ENCODE measurements around the gene ZNF677. TPM values are rescaled to one million over a fixed set of nuclear protein-coding genes. Genes with fewer than 3 reads are reported as not detected.
"Not testable (repeated sequence)": the region's sequence is repeated elsewhere in the genome, so short reads cannot be mapped to it uniquely, and the experiment has no call there.

The ZNF677 gene
- total RNA-seq, 1 donor from 2014 or later = 29.6 TPM

DNA sequence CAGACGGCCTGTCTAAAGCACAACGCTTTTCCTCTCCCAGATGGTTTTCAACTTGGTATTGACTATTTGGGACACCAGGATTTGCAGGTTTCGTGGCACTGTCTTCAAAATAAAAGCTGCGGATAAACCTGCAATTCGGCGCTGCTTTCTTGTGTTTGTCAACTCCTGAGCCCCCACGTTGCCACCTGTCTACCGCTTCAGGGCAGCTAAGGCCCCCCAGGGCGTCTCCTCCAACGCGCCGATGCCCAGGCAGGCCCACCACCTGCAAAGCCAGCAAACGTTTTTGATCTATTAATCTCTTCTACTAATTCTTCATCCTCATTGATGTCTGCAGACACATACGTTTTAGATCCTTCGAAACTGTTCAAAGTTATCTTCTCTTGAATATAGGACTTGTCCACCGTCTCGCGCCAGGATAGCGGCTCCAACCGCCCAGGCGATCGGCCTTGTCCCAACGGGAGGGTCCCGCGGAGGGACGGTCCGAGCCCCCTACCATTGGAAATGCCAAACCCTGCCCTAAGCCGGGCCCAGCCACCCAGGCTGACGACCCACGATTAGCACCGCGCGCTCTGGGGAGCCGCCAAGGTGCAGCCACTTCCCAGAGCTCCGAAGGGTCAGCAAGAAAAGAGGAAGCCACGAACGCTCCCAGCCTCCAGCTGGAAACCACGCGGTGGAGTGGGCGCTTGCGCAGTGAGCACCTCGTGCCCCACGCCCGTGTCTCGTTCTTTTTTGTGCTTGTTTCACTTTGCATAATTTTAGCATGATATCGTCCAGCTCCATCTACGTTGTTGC, 36.3 kb upstream of the ZNF677 start:
- H3K27ac ChIP-seq (ENCODE audit: low read depth, low read length) = no peak overlapping the region
- H3K79me2 ChIP-seq (ENCODE audit: insufficient read depth, low read length) = no peaks in the 10 kb centered on the region
- no peak overlapping the region for H2AFZ ChIP-seq (ENCODE audit: low read depth, low read length)
- Mint-ChIP-seq H3K4me1 (ENCODE audit: low read depth, unreplicated experiment) (no peaks in the 10 kb centered on the region), H3K27ac (ENCODE audit: unreplicated experiment) (no peak overlapping the region), H3K4me3 (ENCODE audit: unreplicated experiment) (no peak overlapping the region), H3K9me3 (ENCODE audit: unreplicated experiment) (peaks cover 42% of the 10 kb centered on the region), H3K36me3 (ENCODE audit: low read depth, unreplicated experiment) (no peaks in the 10 kb centered on the region), H3K27me3 (ENCODE audit: low read depth, unreplicated experiment) (no peaks in the 10 kb centered on the region)
- H3K36me3 ChIP-seq (ENCODE audit: insufficient read depth, low read length) = no peaks in the 10 kb centered on the region
- no peak overlapping the region for H3K4me3 ChIP-seq (ENCODE audit: insufficient read depth, low read depth, low read length)
- H3K4me1 ChIP-seq (ENCODE audit: insufficient read depth, low read length) = no peaks in the 10 kb centered on the region
- no peaks in the 10 kb centered on the region for H3K27me3 ChIP-seq (ENCODE audit: insufficient read depth, low read length)
- DNase-seq (ENCODE audit: low read depth) (no peak), FAIRE-seq (no peak)
- H3K4me2 ChIP-seq (ENCODE audit: low read length) = no peak overlapping the region
- peaks cover 13% of the 10 kb centered on the region for H3K9me3 ChIP-seq (ENCODE audit: insufficient read depth, low read depth, low read length)
- TF ChIP-seq, protein P1, sequence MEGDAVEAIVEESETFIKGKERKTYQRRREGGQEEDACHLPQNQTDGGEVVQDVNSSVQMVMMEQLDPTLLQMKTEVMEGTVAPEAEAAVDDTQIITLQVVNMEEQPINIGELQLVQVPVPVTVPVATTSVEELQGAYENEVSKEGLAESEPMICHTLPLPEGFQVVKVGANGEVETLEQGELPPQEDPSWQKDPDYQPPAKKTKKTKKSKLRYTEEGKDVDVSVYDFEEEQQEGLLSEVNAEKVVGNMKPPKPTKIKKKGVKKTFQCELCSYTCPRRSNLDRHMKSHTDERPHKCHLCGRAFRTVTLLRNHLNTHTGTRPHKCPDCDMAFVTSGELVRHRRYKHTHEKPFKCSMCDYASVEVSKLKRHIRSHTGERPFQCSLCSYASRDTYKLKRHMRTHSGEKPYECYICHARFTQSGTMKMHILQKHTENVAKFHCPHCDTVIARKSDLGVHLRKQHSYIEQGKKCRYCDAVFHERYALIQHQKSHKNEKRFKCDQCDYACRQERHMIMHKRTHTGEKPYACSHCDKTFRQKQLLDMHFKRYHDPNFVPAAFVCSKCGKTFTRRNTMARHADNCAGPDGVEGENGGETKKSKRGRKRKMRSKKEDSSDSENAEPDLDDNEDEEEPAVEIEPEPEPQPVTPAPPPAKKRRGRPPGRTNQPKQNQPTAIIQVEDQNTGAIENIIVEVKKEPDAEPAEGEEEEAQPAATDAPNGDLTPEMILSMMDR (IDR thresholded peaks at IDR 0.05; ENCODE audit: insufficient read depth, low read depth, low read length) = no peak
- no peak for TF ChIP-seq EZH2 (IDR thresholded peaks at IDR 0.05; ENCODE audit: insufficient read depth, low read length)
- no peak overlapping the region for H3K9ac ChIP-seq (ENCODE audit: low read length)
- no peaks in the 10 kb centered on the region for H4K20me1 ChIP-seq (ENCODE audit: insufficient read depth, low read length)

DNA sequence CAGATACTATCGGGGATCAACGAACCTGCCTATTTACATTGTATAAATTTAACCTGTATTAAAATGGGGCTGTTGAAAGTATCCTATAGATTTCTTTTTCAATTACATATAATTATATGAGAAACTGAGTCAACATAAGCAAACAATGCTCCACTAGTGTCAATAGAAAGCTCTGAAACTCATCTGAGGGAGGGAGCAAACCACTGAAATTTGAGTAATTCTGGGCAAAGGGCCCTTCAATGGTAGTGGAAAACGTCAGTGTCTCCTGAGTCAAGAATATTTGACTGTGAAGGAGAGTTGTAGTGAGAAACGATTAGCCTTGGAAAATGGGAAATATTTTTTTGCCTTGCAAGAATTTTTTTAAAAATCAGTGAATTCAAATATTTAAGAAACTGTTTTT, 30.4 kb upstream of the ZNF677 start:
- peaks cover 11% of the 10 kb centered on the region for H3K9me3 Mint-ChIP-seq (ENCODE audit: unreplicated experiment)

DNA sequence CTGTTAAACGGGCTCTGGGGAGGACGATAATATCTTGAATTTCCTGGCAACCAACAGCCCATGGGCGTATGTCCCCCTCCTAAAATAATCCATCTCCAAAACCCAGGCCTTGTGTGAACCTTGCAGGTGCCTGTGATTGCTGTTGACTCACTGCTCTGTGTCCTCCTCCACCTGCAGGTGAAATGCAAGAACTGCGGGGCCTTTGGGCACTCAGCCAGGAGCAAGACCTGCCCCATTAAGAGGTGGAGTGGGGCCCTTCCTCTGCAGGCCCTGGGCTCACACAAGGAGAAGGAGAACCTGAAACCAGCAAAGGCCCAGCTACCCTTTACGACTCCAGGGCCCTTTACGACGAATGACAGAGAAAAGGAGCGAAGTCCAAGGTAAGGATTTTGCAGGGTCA, 27.3 kb upstream of the ZNF677 start:
- FAIRE-seq; H2AFZ ChIP-seq (ENCODE audit: low read depth, low read length); H3K36me3 ChIP-seq (ENCODE audit: insufficient read depth, low read length); H3K27me3 Mint-ChIP-seq (ENCODE audit: low read depth, unreplicated experiment); H3K4me2 ChIP-seq (ENCODE audit: low read length); H3K9me3 ChIP-seq (ENCODE audit: insufficient read depth, low read depth, low read length); H3K27me3 ChIP-seq (ENCODE audit: insufficient read depth, low read length); H3K27ac ChIP-seq (ENCODE audit: low read depth, low read length); H3K9me3 Mint-ChIP-seq (ENCODE audit: unreplicated experiment); H3K9ac ChIP-seq (ENCODE audit: low read length); H3K79me2 ChIP-seq (ENCODE audit: insufficient read depth, low read length); H3K4me1 Mint-ChIP-seq (ENCODE audit: low read depth, unreplicated experiment); H3K4me3 Mint-ChIP-seq (ENCODE audit: unreplicated experiment); H3K4me3 ChIP-seq (ENCODE audit: insufficient read depth, low read depth, low read length); H4K20me1 ChIP-seq (ENCODE audit: insufficient read depth, low read length); DNase-seq (ENCODE audit: low read depth); H3K36me3 Mint-ChIP-seq (ENCODE audit: low read depth, unreplicated experiment); H3K27ac Mint-ChIP-seq (ENCODE audit: unreplicated experiment); H3K4me1 ChIP-seq (ENCODE audit: insufficient read depth, low read length): not testable (repeated sequence)

More for the DNA sequence above, 30.4 kb upstream of the ZNF677 start:
- no peaks in the 10 kb centered on the region for H3K36me3 ChIP-seq (ENCODE audit: insufficient read depth, low read length)
- H2AFZ ChIP-seq (ENCODE audit: low read depth, low read length) = no peak overlapping the region
- no peaks in the 10 kb centered on the region for H3K27me3 ChIP-seq (ENCODE audit: insufficient read depth, low read length)
- Mint-ChIP-seq H3K27ac (ENCODE audit: unreplicated experiment) (no peak overlapping the region), H3K4me3 (ENCODE audit: unreplicated experiment) (no peak overlapping the region), H3K27me3 (ENCODE audit: low read depth, unreplicated experiment) (no peaks in the 10 kb centered on the region), H3K4me1 (ENCODE audit: low read depth, unreplicated experiment) (no peaks in the 10 kb centered on the region), H3K36me3 (ENCODE audit: low read depth, unreplicated experiment) (no peaks in the 10 kb centered on the region)
- H3K4me3 ChIP-seq (ENCODE audit: insufficient read depth, low read depth, low read length) = no peak overlapping the region
- H3K9ac ChIP-seq (ENCODE audit: low read length) = no peak overlapping the region
- TF ChIP-seq EZH2 (IDR thresholded peaks at IDR 0.05; ENCODE audit: insufficient read depth, low read length) = no peak
- TF ChIP-seq, protein P1 (IDR thresholded peaks at IDR 0.05; ENCODE audit: insufficient read depth, low read depth, low read length) = no peak
- FAIRE-seq (no peak), DNase-seq (ENCODE audit: low read depth) (no peak)
- H3K4me2 ChIP-seq (ENCODE audit: low read length) = no peak overlapping the region
- H3K4me1 ChIP-seq (ENCODE audit: insufficient read depth, low read length) = no peaks in the 10 kb centered on the region
- H3K79me2 ChIP-seq (ENCODE audit: insufficient read depth, low read length) = no peaks in the 10 kb centered on the region
- H3K27ac ChIP-seq (ENCODE audit: low read depth, low read length) = no peak overlapping the region
- no peaks in the 10 kb centered on the region for H4K20me1 ChIP-seq (ENCODE audit: insufficient read depth, low read length)
- no peaks in the 10 kb centered on the region for H3K9me3 ChIP-seq (ENCODE audit: insufficient read depth, low read depth, low read length)

Measured in astrocyte (in vitro differentiated cells and primary cell).